ENCODE measurements around the gene CHCHD6.

The CHCHD6 gene

GRCh38 chr3:126703512-126704493 is at the start of gene CHCHD6:
Gene CHCHD6, plus strand, starts transcription at chr3:126704240. Its CDS starts 73 bp downstream, at chr3:126704313.
- DNase-seq (ENCODE audit: low read depth in 2 of 2): peak; percentile 87

- DNase-seq (ENCODE audit: low read depth in 2 of 2): peak in 1 of 2 experiments; percentile 13
Measured at GRCh38 chr3:126654571-126655383, 49.3 kb upstream of the CHCHD6 start, which contains the start of gene TXNRD3. Gene TXNRD3, minus strand, starts transcription at chr3:126655124.

GRCh38 chr3:126655887-126656286 is 48.2 kb upstream of the CHCHD6 start:
- DNase-seq (ENCODE audit: low read depth in 2 of 2): no peak

DNA sequence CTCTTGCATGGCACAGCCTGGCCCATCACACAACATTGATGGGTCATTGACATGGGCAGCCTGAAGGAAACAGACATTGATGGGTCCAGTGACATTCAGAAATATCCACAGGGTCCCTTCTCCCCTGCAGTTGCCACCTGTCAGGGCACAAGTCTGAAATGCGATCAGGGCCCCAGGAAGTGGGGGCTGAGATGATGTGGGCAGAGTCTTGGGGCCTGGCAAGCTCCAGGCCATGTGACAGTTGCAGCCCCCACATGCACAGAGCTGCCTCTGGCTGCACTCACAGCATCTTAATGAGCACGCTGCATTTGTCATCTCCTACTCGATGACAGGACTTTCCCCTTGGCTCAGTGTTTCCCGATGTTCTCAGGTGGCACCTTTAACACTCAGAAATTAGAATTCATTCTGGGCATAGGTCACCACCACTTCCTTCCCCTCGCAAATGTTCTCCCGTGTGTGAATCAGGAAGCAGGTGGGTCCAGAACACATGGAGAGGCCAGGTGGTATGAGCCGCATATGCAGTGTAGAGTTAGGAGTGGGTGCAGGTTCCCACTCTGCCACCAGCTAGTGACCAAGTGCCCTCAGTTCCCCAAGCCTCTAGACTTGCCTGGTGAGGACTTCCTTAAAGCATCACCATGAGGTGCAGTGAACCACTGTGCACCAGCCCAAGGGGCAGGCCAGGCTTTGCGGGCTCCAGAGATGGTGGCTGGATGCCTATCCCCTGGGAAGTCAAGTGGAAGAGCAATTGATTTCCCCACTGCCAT is 47.5 kb upstream of the CHCHD6 start:
- no peak for DNase-seq (ENCODE audit: low read depth in 2 of 2)

- no peak for DNase-seq (ENCODE audit: low read depth in 2 of 2)
Measured at GRCh38 chr3:126657901-126658300, 46.1 kb upstream of the CHCHD6 start.

- DNase-seq (ENCODE audit: low read depth in 2 of 2): no peak
Measured at GRCh38 chr3:126658584-126658983, 45.5 kb upstream of the CHCHD6 start.

DNA sequence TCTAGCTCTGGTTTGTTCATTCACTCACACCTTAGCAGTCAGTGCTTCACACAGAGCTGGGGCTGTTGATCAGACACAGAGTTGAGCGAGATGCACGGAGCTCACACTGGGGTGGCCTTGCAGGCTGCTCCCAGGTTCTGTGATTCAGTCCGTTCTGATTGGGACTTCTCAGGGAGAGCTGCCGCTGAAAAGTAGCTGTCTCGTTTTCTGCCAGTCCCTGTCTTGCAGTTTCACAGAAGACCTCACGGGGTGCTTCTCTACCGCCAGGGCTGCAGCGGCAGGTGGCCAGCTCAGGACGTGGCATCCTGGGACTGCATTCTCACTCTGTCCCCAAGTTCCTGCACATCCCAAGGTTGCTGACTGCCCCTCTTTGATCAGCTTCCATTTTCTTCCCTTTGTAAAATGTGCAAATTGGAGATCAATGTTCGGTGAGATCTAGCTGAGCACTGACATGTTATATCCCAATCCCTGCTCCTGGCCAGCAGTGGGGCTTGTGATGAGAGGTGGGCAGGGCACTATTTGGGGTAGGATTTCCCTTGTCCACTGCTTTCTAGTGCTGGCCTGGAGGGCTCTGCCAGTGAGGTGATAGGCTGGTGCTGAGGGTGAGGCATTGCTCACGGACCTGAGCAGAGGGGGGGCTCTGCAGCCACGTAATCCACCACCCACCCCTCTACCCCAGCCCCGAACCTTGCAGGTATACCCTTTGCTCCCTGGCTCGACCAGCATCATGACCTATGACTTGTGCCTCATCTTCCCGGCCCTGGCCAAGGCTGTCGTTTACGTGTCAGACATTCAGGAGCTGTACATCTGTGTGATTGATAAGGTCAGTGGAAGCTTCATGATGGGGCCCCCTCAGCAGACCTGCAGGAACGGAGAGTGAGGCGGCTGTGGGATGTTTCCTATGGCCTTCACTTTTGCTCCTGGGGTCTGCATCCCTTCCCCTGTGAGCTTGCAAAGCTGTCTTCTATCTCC is 43.8 kb upstream of the CHCHD6 start:
- DNase-seq (ENCODE audit: low read depth in 2 of 2): no peak

DNA sequence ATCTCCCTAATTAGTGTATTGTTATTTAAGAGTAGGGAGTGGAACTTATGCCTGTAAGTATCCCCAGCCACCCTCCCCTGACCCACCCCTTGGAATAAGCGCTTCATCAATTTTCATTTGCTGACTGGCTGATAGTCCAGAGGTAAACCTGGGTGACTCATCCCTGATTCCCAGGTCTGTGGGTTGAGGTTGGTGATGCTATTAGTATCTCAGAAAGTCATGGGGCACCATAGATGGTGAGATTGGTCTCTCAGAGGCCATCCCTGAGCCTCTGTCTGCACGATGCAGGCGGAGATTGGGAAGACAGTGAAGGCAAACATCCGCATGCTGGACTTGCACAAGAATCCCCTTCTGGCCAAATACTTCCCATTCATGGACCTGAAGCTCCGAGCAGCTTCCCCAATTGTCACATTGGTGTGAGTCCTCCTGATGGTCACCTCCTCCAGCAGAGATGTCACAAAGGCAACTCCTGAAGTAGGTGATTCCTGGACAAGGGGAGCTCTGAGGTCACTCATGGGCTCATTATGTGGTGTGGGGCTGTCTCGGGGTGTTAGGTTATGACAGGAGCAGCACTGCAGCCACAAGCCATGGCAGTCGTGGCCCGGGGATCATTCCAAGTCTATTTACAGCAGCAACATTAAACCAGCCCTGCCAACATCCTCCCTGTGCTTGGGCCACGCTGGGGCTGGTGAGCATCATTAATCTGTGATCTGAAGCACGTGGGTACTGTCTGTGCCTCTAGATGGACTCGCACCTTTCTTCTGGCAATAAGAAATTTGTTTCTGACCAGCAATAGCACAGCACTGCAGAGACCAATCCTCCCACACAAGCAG is 42.3 kb upstream of the CHCHD6 start:
- DNase-seq (ENCODE audit: low read depth in 2 of 2): no peak

- no peak for DNase-seq (ENCODE audit: low read depth in 2 of 2)
Measured at GRCh38 chr3:126663257-126663656, 40.8 kb upstream of the CHCHD6 start.

GRCh38 chr3:126663750-126664149 is 40.3 kb upstream of the CHCHD6 start:
- DNase-seq (ENCODE audit: low read depth in 2 of 2): no peak

GRCh38 chr3:126664591-126665214 is 39.3 kb upstream of the CHCHD6 start:
- DNase-seq (ENCODE audit: low read depth in 2 of 2): no peak

DNA sequence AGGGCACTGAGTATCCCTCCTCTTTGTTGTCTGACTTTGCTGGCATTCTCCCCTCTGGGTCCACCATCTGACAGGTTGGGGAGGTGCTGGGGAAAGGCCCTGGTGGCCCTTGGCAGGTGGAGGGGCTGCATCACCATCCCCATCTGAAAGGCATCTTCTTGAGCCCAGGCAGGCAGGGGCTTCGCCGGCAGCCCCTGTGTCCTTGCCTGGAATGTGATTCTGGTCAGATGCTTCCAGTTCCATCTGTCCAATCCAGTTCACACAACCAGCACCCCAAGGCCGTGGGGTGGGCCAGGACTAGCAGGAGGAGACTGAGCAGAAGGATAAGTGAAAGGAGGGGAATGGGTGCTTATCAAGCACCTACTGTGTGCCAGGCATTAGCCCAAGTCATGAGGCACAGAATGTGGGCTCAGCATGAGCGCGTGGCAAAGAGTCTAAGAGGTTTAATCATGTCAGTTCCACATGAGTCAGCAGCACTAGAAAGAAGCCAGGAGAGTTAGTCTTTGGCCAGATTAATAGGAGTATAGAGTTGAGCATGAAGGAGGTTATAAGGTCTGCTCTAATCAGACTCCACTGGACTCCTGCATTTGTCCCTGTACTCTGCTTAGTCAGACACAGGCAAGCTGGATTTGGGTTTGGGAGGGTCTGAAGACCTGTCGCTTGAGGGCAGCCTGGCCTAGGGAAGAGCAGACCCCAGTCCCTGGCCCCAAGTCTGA is 38.7 kb upstream of the CHCHD6 start:
- DNase-seq (ENCODE audit: low read depth in 2 of 2): no peak

- no peak for DNase-seq (ENCODE audit: low read depth in 2 of 2)
Measured at GRCh38 chr3:126665959-126666657, 37.9 kb upstream of the CHCHD6 start.

DNA sequence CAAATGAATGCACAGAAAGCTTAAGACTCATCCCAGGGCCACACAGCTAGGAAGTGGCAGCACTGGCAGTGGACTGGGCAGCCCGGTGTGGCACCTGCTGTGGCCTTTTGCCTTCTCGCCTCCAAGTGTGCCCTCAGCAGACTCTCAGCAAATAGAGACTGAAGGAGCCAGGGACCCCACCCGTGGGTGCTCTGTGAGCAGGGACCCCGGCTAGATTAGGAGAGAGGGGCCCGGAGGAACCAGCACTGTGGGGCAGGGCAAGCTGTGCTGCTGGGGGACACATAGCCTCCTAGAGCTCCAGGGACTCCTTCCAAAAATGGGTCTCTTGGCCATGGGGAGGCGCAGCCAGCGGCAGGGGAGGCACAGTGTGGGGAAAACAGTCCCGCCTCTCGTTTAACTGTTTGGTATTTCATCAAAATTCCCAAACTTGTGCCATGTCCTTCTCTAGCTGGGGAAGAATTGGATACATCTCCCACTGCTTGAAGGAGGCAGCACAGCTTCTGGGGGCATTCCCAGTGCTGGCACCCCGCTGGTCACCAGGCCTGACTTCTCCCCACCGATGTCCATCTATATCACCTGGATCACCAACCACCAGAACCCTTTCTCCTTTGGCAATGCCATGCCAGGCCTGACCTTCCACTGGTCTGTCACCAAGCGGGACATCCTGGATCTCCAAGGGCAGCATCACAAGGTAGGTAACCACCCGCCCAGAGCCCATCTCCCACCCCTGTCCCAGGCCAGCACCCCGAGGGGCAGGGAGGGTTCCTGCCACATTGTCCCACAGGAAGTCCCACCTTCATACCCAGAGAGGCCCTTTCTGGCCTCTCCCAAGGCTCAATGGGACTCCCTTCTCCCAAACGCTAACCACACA is 37.1 kb upstream of the CHCHD6 start:
- no peak for DNase-seq (ENCODE audit: low read depth in 2 of 2)

- no peak for DNase-seq (ENCODE audit: low read depth in 2 of 2)
Measured at GRCh38 chr3:126667631-126668449, 36.2 kb upstream of the CHCHD6 start.
